GM12865 (cell line): ENCODE measurements around the gene ZDHHC7.

ENCODE experiments used
- DNase-seq: peaks from one replicate; pipeline ENCODE4 v3.0.0; 2010; ENCODE audit warnings: low read depth
- H3K4me3 ChIP-seq: 2 replicates; pipeline ENCODE4 v1.5.1; 2011; ENCODE audit warnings: mild to moderate bottlenecking, low read depth, low read length, control low read depth
- CTCF ChIP-seq: IDR thresholded peaks from 2 replicates; pipeline ENCODE4 v1.5.1; 2011; ENCODE audit warnings: low read length, control low read depth, low read depth, inconsistent platforms; ENCODE audit not compliant: insufficient read depth; ENCODE audit errors: missing control alignments

Gene ZDHHC7

DNA sequence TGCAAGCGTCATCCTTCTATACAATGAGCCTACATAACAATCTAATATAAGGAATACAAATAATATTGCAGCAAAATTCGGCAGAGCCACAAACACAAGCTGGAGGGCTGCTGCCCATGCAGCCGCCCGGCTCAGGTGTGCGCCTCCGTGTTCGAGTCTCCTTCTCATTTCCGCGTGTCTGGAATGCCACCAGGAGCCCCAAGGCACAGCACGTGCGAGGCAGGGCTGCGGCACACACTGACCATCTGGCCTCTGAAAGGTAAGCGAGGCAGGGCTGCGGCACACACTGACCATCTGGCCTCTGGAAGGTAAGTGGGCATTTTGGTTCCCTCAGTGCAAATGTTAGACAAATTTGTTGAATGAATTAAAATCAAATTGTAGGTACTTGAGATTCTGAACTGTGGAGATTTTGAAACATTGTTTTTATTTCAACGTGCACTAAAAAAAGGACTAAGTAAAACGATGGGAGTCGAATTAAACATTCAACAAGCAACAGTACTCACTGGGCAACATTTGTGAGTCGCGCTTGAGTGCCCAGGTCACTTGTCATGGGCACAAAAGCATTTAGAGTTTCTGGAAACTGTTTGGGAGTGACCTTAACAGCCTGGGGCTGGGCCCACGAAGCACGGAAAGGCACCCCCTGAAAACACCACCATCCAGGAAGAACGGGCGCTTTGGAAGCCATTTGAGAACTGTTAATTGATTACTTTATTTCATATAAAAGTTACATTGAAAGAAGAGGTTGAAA, 37.4 kb downstream of the ZDHHC7 start:
- DNase-seq = no peak
- H3K4me3 ChIP-seq = no peak overlapping the region
- no peak for TF ChIP-seq CTCF

GRCh38 chr16:84973236-84973635, 38.1 kb downstream of the ZDHHC7 start:
- no peak for DNase-seq
- no peak for TF ChIP-seq CTCF
- no peak overlapping the region for H3K4me3 ChIP-seq

DNA sequence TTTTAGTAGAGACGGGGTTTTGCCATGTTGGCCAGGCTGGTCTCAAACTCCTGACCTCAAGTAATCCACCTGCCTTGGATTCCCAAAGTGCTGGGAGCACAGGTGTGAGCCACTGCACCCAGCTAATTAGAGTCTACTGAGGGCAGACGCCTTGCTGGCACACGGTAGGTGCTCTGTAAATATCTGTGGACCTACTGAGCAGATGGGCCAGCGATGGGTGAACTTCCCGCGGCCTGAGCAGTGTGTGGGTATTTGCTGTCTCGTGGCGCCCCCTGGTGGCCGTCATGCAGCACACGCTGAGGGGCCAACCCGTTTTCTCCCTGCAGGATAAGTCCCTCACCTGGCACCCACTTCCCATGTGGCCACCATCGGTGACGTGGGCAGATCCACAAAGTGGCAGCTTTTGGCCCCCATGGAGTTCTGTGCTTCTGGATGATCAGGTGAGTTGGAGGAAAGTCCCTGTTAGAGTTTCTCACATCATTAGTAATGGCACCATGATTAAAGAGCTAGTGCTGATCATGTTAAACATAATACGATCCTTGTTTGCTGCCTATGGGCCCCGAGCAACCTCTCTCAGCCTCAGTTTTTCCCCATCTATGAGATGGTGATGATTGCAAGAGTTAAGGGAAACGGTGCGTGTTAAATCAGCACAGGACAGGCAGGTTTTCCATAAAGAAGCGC, 40.7 kb downstream of the ZDHHC7 start:
- no peak overlapping the region for H3K4me3 ChIP-seq
- peak; percentile 88 for TF ChIP-seq CTCF
- DNase-seq = peak; percentile 89

DNA sequence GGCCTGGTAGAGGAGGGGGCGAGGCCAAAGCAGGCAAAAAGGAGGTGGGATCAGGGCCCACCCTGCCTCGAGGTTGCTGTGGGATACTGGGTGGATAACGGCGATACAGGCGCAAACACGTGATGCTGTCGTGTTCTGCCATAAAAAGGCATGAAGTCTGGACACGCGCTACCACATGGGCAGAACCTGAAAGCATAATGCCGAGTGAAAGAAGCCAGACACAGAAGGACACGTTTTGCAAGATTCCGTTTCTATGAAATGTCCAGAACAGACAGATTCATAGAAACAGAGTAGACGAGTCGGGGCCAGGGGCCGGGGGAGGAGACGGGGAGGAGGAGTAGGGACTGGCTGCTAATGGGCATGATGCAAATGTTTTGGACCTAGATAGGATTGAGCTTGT, 43.5 kb downstream of the ZDHHC7 start:
- DNase-seq = no peak
- H3K4me3 ChIP-seq = no peak overlapping the region
- TF ChIP-seq CTCF = no peak

DNA sequence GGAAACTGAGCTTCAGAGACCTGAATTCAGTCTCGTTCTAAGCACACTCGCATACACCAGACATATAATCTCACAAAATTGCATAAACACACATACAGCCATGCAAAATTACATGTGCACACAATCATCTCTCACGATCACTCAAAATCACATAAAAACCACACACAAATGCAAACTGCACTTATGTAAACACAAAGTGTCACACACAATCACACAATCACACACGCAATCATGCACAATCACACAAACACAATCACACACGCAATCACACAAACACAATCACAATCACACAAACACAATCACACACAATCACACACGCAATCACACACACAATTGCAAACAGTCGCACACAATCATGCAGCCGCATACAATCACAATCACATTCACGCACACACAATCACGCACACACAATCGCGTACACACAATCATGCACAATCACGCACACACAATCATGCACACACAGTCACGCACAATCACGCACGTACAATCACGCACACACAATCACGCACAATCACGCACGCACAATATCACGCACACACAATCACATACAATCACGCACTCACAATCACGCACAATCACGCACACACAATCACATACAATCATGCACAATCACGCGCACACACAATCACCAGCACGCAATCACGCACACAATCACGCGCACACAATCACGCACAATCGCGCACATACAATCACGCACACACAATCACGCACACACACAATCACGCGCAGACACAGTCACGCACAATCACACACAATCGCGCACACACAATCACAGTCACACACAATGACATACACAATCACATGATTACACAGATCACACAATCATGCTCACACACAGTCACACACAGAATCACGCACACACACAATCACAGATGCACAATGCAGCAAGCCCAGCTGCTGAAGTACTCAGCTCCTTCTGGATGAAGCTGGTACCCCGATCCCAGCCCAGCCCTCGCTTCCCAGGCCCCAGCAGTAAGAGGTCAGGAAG, 45.6 kb downstream of the ZDHHC7 start:
- TF ChIP-seq CTCF = no peak
- no peak for DNase-seq

DNA sequence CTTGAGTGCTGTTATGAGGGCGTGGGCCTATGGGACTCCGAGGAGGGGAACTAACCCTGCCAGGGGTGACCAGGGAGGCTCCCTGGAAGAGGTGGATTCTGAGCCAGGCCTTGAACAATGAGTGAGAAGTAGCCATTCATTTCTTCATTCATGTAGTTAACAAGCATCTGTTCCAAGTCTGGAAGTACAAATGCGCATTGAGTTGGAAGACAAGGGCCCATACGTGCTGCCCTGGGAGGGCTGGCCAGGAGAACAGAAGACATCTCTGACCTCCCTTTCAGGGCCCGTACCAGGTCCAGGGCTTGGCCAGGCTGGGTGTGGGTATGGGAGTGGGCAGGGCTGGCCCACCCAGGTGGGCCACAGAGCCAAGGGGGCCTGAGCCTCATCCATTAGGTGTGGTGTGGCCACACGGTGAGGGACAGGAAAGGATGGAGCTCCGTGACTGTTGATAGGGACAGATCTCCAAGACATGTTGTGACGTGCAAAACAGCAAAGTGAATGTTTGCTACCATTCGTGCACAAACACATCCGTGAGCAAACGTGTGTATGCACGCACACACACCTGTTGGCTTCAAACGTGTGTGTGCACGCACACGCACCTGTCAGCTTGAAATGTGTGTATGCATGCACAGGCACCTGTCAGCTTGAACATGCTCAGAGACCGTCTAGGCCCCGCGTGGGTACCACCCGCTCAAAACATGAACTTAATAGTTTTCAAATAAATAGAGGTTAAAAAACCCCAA, 46.8 kb downstream of the ZDHHC7 start:
- no peak for DNase-seq
- no peak overlapping the region for H3K4me3 ChIP-seq
- no peak for TF ChIP-seq CTCF

More for the DNA sequence above, 45.6 kb downstream of the ZDHHC7 start:
- H3K4me3 ChIP-seq = no peak overlapping the region
